HUES64 (cell line): ENCODE measurements around the gene ANKRD13D.

ENCODE experiments used
- H3K27ac ChIP-seq: 2 replicates; pipeline ENCODE4 v1.7.0; 2013; ENCODE audit warnings: low read depth, low read length, inconsistent platforms
- H3K27me3 ChIP-seq: 2 replicates; pipeline ENCODE4 v1.6.1; 2013; ENCODE audit warnings: mild to moderate bottlenecking, low read length; ENCODE audit not compliant: insufficient read depth
- H3K36me3 ChIP-seq: 2 replicates; pipeline ENCODE4 v1.6.1; 2013; ENCODE audit warnings: mild to moderate bottlenecking, low read length; ENCODE audit not compliant: insufficient read depth
- H3K4me1 ChIP-seq: 2 replicates; pipeline ENCODE4 v1.6.1; 2013; ENCODE audit warnings: mild to moderate bottlenecking, low read length, moderate library complexity; ENCODE audit not compliant: insufficient read depth
- H3K4me3 ChIP-seq: 2 replicates; pipeline ENCODE4 v1.5.1; 2013; ENCODE audit warnings: mild to moderate bottlenecking, low read length, moderate library complexity
- H3K9ac ChIP-seq: 2 replicates; pipeline ENCODE4 v1.6.1; 2013; ENCODE audit warnings: mild to moderate bottlenecking, low read depth, low read length
- H3K9me3 ChIP-seq: 2 replicates; pipeline ENCODE4 v1.6.1; 2013; ENCODE audit warnings: low read depth, low read length; ENCODE audit not compliant: insufficient read depth
- WGBS: fragments of 150-250, 120-280 bp; methylation state at CpG from one replicate; pipeline ENCODE4 v1.1.7; 2013; ENCODE audit warnings: missing lambda C conversion rate; 5-methylcytosine and 5-hydroxymethylcytosine counted together

The ANKRD13D gene

GRCh38 chr11:67309661-67310061 lies 20.6 kb downstream of the ANKRD13D start:
- Histone ChIP-seq H3K4me3 (no peak overlapping the region), H3K27ac (no peak overlapping the region), H3K27me3 (peaks cover 2% of the 10 kb centered on the region; the same call in 1 of the 2 replicates), H3K36me3 (0 out of 2 replicates have a peak, but pooled peaks cover 4% of the 10 kb centered on the region), H3K9ac (no peak overlapping the region), H3K4me1 (0 out of 2 replicates have a peak, but pooled peaks cover under 1% of the 10 kb centered on the region), H3K9me3 (no peaks in the 10 kb centered on the region)
- WGBS, result 95% methylated on average over 14 of the region's 14 CpGs

- WGBS, result 92% methylated on average over 19 of the region's 19 CpGs
- no peaks in the 10 kb centered on the region for H3K4me1 ChIP-seq
- no peak overlapping the region for H3K27ac ChIP-seq
- no peaks in the 10 kb centered on the region for H3K27me3 ChIP-seq
- H3K9me3 ChIP-seq, result no peaks in the 10 kb centered on the region
- H3K9ac ChIP-seq, result no peak overlapping the region
- H3K4me3 ChIP-seq, result no peak overlapping the region
- 0 out of 2 replicates have a peak, but pooled peaks cover 4% of the 10 kb centered on the region for H3K36me3 ChIP-seq
Measured at GRCh38 chr11:67310246-67311050, 21.3 kb downstream of the ANKRD13D start.

GRCh38 chr11:67311051-67311555 lies 22.0 kb downstream of the ANKRD13D start:
- H3K4me3 ChIP-seq, result no peak overlapping the region
- H3K27ac ChIP-seq, result no peak overlapping the region
- no peaks in the 10 kb centered on the region for H3K9me3 ChIP-seq
- H3K27me3 ChIP-seq, result no peaks in the 10 kb centered on the region
- H3K36me3 ChIP-seq, result 0 out of 2 replicates have a peak, but pooled peaks cover 4% of the 10 kb centered on the region
- no peaks in the 10 kb centered on the region for H3K4me1 ChIP-seq
- no peak overlapping the region for H3K9ac ChIP-seq
- WGBS, result 88% methylated on average over 18 of the region's 18 CpGs

- no peak overlapping the region for H3K27ac ChIP-seq
- no peak overlapping the region for H3K4me3 ChIP-seq
- no peaks in the 10 kb centered on the region for H3K4me1 ChIP-seq
- no peaks in the 10 kb centered on the region for H3K27me3 ChIP-seq
- WGBS, result 90% methylated on average over 15 of the region's 15 CpGs
- no peaks in the 10 kb centered on the region for H3K9me3 ChIP-seq
- no peak overlapping the region for H3K9ac ChIP-seq
- H3K36me3 ChIP-seq, result 0 out of 2 replicates have a peak, but pooled peaks cover 4% of the 10 kb centered on the region
Measured at GRCh38 chr11:67311556-67312082, 22.5 kb downstream of the ANKRD13D start.

- H3K9ac ChIP-seq, result no peak overlapping the region
- H3K27me3 ChIP-seq, result no peaks in the 10 kb centered on the region
- no peak overlapping the region for H3K27ac ChIP-seq
- no peak overlapping the region for H3K4me3 ChIP-seq
- no peaks in the 10 kb centered on the region for H3K4me1 ChIP-seq
- 89% methylated on average over 22 of the region's 22 CpGs for WGBS
- H3K9me3 ChIP-seq, result no peaks in the 10 kb centered on the region
- 0 out of 2 replicates have a peak, but pooled peaks cover 4% of the 10 kb centered on the region for H3K36me3 ChIP-seq
Measured at GRCh38 chr11:67312187-67313021, 23.3 kb downstream of the ANKRD13D start.

GRCh38 chr11:67313125-67313890 lies 24.2 kb downstream of the ANKRD13D start:
- Histone ChIP-seq H3K27ac (no peak overlapping the region), H3K4me3 (no peak overlapping the region), H3K27me3 (peaks cover 6% of the 10 kb centered on the region), H3K36me3 (0 out of 2 replicates have a peak, but pooled peaks cover 4% of the 10 kb centered on the region), H3K9ac (no peak overlapping the region), H3K4me1 (no peaks in the 10 kb centered on the region), H3K9me3 (no peaks in the 10 kb centered on the region)
- whole genome bisulfite sequencing, result 91% methylated on average over 11 of the region's 11 CpGs

GRCh38 chr11:67314218-67314617 lies 25.1 kb downstream of the ANKRD13D start:
- H3K36me3 ChIP-seq, result 0 out of 2 replicates have a peak, but pooled peaks cover 4% of the 10 kb centered on the region
- no peak overlapping the region for H3K27ac ChIP-seq
- H3K27me3 ChIP-seq, result peaks cover 15% of the 10 kb centered on the region
- no peak overlapping the region for H3K4me3 ChIP-seq
- no peaks in the 10 kb centered on the region for H3K9me3 ChIP-seq
- H3K9ac ChIP-seq, result no peak overlapping the region
- WGBS, result 92% methylated on average over 2 of the region's 2 CpGs
- H3K4me1 ChIP-seq, result no peaks in the 10 kb centered on the region

- H3K27ac ChIP-seq, result no peak overlapping the region
- no peaks in the 10 kb centered on the region for H3K9me3 ChIP-seq
- H3K9ac ChIP-seq, result no peak overlapping the region
- WGBS, result 89% methylated on average over 9 of the region's 9 CpGs
- H3K27me3 ChIP-seq, result peaks cover 26% of the 10 kb centered on the region
- no peaks in the 10 kb centered on the region for H3K4me1 ChIP-seq
- no peak overlapping the region for H3K4me3 ChIP-seq
- H3K36me3 ChIP-seq, result no peaks in the 10 kb centered on the region
Measured at GRCh38 chr11:67315325-67315909, 26.3 kb downstream of the ANKRD13D start.

- H3K4me1 ChIP-seq, result no peaks in the 10 kb centered on the region
- peaks cover 32% of the 10 kb centered on the region for H3K27me3 ChIP-seq
- peak overlapping the region; percentile 58 for H3K27ac ChIP-seq
- 2% methylated on average over 10 of the region's 10 CpGs for WGBS
- peak overlapping the region; percentile 52 for H3K9ac ChIP-seq
- H3K9me3 ChIP-seq, result no peaks in the 10 kb centered on the region
- H3K4me3 ChIP-seq, result peak overlapping the region; percentile 68
- no peaks in the 10 kb centered on the region for H3K36me3 ChIP-seq
Measured at GRCh38 chr11:67316882-67317204, 27.7 kb downstream of the ANKRD13D start.

- Histone ChIP-seq H3K27me3 (peaks cover 32% of the 10 kb centered on the region), H3K36me3 (no peaks in the 10 kb centered on the region), H3K9ac (peak overlapping the region; percentile 52), H3K9me3 (no peaks in the 10 kb centered on the region), H3K27ac (peak overlapping the region; percentile 58), H3K4me1 (no peaks in the 10 kb centered on the region), H3K4me3 (peak overlapping the region; percentile 68)
- WGBS, result under 1% methylated on average over 55 of the region's 55 CpGs
Measured at GRCh38 chr11:67317205-67317887, 28.2 kb downstream of the ANKRD13D start.
